NCI-H82 (cell line): ENCODE measurements around the gene MRPL21.
"Not testable (repeated sequence)": the region's sequence is repeated elsewhere in the genome, so short reads cannot be mapped to it uniquely, and the experiment has no call there.

Source experiments
- DNase-seq: peaks from one replicate; lab custom pipeline; 2025; lab: John Stamatoyannopoulos, UW

Gene MRPL21

DNA sequence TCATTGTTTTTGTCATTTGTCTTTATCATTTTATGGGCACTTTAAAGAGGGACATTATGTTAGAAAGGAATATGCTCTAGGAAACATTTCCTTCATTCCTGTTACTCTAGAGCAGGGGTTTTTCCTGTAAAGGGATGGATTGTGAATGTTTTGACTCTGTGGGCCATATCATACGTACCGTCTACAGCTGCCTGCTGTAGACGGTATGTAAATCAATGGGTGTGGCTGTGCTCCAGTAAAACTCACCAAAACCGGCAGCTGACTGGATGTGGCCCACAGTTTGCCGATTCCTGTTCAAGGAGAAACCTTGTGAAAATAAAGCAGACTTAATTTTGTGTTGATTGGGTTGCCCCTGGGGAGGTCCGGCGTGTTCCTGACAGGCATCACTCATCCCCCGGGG, 7.3 kb upstream of the MRPL21 start:
- no peak for DNase-seq

DNA sequence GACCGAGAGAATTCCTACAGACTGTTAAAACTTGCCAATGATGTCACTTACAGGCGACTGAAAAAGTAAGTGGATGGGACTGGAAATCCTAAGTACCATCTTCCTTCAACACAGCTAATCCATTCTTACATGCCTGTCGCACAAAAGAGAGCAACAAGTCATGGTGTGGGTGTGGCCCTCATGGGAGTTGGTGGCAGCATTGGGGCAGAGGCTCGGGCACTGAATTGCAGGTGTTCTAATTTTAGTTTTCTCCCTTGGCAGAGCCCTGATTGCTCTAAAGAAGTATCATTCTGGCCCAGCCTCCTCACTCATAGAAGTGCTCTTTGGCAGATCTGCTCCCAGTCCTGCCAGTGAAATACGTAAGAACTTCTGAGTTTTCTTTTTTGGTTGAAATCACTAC, 4.6 kb upstream of the MRPL21 start:
- no peak for DNase-seq

DNA sequence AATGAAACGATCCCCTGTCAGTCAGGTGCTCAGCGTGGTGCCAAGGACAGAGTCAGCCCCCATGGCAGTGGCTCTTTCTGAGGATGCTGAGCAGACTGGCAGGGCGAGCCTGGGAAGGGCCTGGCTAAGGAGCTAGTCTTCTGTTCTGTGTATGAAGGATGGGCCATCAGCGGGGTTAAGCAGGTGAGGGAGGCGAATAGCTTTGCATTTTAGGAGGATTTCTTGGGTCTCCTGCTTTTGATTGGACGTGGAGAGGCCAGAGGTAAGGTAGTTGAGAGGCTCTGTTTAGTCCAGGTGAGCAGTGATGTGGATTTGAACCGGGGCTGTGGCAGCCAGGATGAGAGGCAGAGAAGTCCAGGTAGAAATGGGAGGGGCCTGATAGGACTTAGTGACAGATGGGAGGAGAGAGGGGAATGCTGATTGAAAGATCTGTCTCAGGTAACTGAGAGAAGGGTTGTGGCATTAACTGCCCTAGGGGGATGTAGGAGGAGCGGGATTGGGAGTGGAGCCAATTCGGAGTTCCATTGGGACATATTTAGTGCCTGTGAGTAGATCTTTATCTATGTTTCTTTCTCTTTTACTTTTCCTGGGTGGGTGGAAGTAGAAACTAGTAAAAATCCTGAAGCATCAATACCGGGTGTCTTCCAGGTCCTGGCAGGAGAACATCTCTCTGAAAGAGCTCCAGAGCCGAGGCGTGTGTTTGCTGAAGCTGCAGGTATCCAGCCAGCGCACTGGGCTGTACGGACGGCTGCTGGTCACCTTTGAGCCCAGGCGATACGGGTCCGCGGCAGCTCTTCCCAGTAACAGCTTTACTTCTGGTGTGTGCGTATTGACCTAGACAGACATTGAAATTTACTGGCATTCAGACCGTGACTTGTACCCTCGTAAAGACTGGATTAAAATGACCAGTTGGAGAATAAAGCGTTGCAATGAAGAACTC, 2.1 kb upstream of the MRPL21 start:
- DNase-seq: no peak

DNA sequence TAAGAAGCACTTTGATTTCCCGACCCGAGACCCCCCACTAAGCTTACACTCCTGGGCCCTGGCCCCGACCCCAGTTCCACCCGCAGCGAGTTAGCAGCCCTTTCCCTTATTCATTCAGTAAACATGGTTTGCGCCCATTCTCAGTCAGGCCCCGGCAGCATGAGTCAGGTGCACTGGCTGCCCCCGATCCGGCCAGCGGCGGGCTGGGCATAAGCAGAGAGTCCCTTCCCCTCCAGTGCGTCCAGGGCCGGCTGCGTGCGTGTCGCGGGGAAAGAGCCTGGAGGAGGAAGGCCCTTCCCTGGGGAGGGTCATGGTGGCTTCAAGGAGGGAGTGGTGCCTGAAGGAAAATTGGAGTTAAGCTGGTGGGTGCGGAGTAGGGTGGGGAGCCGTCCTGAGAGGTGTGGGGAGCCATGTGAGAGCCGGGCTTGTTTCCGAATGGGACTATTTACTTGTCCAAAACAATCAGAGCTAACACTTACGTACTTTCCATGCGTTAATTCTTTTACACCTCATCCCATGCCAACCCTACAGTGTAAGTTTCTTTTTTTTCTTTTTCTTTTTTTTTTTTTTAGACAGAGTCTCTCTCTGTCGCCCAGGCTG, 716 bp upstream of the MRPL21 start:
- DNase-seq: no peak

DNA sequence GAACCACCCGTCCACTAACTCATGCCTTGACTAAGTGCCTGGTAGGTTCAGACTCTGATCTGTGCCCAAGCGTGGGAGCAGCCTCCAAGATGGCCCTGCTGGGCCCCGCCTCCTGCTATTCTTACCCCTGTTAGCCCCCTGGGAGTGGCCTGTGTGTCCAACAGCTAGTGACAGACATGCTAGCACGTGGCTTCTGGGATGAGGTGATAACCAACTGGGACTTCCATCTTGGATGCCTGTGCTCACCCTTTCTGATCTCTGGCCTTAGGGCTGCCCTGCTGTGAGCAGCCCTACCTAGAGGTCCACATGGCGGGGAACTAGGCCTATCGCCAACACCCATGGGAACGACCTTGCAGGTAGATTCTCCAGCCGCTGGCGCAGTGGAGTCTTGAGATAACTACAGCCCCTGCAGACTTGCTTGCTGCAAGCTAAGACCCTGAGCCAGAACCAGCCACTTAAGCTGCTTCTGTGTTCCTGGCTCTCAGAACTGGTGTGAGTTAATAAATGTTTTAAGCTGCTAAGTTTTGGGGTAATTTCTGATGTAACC, 2.7 kb downstream of the MRPL21 start:
- DNase-seq: no peak

DNA sequence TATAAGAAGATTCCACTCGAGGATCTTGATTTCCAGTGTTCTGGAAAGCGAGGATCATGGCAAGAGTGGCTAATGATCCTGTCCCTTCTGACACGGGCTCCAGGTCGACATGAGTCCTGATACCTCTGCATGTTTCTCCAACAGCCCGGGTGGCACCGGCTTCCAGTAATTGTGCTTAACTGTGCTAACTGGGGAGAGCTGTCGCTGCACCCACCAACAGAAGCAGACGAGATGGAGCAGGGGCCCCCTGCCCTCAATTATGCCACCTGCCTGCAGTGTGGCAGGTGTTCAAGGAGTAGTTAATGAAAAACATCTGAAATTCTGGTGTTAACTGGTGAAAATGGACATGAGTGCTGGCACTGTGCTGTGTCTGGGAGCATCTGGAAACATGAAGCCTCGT, 6.2 kb downstream of the MRPL21 start:
- no peak for DNase-seq

DNA sequence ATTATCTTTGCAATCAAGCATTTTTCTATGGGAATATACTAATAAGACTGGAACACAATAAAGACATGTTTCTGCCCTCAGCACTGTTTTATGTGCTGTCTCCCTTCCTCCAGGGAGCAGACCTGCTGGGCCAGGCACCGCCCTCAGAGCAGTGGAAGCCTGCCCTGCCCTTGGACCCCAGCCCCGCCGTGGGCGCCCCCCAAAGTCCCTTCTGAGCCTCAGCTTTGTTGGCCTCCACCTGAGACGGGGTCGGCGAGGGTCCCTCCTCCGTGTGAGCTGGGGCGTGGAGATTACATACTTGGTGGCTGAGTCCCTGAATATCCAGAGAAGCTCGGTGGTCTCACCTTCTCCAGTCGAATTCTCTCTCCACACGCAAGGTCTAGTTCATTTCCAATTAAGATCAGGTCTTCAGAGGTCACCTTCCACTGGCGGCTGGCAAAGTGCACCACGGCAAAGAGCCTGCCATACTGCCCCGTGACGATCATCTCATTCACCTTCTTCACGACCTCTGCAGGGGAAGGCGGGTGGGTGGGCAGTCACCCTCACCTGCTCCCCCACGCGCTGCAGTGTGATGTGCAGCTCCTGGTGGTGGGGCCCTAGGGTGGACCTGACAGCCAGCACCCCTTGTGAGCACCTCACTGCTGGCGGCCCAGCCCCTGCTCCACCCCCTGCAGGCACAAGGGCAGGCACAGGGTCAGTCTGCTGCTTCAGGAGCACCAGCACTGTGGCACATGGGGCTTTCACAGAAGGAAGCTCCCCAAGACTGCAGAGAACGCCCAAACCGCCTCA, 7.3 kb downstream of the MRPL21 start:
- no peak for DNase-seq

DNA sequence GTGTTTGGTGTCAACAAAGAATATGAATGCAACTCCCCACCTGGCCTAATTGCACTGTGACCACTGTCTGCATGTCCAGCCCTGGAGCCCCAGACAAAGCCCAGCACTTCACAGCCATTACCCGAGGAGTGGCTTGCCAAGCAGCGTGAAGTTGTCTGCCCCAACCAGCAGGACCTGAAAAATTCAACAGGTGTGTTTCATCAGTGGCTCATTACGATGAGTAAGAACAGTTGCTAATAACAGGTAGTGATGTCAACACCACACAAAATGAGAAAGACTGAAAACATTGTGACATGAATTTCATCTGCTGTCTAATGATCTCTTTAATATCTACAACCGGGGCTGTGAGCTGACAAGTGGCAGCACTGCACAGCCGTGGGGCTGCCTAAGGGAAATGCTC, 10.3 kb downstream of the MRPL21 start:
- DNase-seq: no peak

DNA sequence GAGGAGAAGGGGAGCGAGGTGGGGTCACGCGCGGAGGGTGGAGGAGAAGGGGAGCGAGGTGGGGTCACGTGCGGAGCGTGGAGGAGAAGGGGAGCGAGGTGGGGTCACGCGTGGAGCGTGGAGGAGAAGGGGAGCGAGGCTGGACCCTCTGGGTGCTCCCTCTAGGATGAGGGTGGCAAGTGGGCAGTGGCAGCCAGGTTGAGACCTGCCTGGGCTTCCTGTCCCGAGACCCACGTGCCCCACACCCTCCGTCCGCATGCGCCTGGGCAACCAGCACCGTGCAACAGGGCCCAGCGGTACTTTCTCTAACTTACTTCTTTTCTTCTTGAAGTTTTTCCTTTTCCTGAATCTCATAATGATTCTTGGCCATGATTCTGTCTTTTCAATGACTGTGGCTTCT, 11.1 kb downstream of the MRPL21 start:
- DNase-seq: no peak

DNA sequence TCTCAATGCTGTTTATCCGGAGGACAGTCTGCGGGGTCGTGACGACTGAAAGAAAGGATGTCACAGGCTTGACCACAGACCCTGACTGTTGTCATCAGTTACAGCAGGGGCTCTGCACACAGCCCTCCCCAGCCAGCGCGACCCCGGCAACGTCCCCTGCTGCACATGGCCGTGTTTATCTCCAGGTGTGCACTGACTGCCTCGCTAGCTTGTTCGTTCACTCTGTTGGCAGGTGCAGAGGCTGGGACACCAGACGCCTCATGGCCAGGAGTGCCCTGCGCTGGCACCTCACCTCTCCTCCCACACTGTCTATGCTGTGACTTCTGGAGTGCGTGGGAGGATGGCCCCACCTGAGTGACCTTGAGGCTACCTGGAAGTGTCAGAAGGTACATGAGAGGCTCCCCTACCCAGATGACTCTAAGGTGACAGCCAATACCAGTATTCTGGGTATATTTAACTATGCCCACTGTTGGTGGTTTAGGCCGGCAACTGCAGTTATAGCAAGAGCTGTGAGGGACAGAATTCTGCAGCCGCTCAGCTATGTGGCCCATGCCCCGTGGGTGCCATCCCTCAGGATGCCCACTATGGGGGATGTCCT, 12.2 kb downstream of the MRPL21 start:
- DNase-seq: no peak

DNA sequence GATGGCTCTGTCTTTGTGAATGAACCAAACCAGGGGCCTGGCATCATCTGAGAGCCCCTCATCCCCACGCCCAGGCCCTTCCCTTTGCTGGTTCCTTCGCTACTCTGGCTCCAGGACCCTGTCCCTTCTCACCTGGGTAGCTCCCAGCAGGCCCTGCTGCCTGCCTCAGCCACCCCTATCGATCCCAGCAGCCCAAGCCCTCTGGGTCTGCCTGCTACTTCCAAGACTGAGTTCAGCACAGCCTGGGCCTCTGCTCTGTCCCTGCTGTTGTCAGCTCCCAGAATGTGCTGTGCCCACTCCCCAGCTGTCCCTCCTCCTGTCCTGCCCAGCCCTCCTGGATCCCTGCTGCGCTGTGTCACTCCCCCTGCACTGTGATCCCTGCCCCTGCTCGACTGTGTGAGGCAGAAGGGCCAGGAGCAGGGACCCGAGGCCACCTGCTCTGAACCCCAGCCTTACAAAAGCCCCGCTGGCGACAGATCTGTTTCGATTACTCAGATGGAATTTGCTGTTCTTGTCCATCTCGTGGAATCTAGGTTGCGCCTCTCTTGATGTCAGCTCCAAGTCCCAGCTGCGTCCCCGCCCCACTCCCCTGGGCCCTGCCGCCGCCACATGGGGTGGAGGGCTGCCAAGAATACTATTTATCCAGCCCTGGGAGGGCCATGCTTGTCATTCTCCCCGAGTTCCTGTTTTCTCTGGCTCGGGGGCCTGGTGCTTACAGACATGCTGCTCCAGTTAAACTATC, 13.0 kb downstream of the MRPL21 start:
- no peak for DNase-seq

DNA sequence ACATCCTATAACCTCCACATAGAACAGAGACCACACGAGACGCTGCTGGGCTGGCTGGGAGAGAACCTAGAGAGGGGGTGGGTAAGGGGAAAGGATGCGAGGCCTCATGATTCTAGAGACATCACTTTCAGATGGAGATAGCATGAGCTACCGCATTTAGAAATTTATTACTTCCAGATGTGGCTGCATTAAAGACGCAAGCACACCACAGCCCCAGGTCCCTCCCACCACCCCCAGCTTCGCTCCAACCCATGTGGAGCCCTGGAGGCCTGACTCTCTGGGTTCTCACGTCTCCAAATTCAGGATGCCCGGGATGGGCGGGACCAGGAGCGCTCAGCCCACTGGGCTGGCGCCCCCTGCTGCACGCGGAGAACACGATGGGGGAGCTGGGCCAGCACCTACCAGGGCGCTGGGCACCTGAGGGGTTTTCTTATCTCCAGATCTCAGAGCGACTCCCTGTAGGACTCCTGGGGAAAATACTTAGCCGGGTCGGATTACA, 13.6 kb downstream of the MRPL21 start:
- DNase-seq: peak; percentile 10

DNA sequence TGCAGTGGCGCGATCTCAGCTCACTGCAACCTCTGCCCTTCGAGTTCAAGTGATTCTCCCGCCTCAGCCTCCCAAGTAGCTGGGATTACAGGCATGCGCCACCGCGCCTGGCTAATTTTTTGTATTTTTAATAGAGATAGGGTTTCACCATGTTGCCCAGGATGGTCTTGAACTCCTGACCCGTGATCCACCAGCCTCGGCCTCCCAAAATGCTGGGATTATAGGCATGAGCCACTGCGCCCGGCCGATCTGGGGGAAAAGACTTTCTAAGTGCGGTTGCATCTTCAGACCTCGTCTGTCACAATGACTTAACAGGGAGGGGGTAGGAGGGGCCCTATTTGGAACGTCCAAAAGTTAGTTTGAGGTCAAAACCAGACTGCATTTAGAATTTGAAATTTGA, 18.8 kb downstream of the MRPL21 start:
- DNase-seq: not testable (repeated sequence)

DNA sequence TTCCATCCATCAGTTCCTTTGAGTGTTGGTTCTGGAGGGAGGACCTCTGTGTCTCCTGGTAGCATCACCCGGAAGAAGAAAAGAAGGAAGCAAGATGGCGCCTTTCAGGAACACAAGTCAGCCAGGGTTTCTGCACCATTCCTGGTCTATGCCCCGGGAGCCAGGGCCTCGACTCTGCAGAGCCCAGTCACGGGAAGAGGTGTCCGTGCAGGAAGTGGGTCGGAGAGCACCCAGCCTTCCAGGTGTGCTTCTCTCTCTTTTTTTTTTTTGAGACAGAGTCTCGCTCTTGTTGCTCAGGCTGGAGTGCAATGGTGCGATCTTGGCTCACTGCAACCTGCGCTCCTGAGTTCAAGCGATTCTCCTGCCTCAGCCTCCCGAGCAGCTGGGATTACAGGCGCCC, 21.2 kb downstream of the MRPL21 start:
- DNase-seq: no peak

DNA sequence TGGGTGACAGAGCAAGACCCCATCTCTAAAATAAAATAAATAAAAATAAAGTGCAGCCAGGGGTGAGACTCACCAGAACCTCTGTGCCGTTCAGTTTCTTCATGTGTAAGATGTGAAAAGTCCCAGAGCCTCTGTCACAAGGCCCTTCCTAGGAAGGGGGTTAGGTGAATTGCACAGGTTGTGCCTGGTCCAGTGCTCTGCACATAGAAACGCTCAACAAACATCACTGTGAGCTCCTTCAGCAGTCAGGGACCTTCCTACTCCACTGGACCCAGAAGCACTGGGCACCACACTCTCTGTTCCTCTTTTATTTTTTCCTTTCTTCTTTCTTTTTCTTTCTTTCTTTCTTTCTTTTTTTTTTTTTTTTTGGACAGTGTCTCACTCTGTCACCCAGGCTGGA, 22.3 kb downstream of the MRPL21 start:
- no peak for DNase-seq

DNA sequence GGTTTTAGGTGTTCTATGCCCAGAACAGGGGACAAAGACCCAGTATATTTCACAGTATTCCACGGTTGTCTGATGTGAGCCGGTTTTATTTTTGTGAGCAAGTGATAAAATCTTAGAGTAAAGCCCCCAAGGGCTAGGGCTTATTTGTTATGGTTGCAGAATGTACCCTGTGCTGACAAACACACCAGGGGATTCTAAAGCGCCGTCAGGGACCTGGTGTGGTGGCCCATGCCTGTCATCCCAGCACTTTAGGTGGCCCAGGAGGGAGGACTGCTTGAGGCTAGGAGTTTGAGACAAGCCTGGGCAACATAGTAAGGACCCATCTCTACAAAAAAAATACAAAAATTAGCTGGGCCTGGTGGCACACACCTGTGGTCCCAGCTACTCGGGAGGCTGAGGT, 22.8 kb downstream of the MRPL21 start:
- DNase-seq: no peak

DNA sequence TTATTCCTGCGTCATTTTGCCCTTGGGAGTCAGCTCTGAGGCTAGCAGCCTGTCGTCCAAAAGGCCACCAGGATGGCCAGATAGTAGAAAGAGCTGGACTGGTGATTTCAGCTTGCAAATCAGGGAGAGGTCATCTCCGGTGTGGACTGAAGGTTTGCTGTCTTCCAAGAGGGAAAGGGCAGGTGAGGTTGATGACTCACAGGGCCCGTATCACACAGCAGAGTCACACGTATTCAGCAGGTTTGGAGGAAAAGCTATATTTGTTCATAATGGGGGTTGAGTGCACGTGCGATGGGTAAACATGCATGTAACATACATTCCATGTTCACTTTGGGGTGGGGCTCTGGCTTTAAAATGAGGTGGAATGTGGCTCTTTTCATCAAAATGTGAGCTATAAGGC, 25.6 kb downstream of the MRPL21 start:
- no peak for DNase-seq

DNA sequence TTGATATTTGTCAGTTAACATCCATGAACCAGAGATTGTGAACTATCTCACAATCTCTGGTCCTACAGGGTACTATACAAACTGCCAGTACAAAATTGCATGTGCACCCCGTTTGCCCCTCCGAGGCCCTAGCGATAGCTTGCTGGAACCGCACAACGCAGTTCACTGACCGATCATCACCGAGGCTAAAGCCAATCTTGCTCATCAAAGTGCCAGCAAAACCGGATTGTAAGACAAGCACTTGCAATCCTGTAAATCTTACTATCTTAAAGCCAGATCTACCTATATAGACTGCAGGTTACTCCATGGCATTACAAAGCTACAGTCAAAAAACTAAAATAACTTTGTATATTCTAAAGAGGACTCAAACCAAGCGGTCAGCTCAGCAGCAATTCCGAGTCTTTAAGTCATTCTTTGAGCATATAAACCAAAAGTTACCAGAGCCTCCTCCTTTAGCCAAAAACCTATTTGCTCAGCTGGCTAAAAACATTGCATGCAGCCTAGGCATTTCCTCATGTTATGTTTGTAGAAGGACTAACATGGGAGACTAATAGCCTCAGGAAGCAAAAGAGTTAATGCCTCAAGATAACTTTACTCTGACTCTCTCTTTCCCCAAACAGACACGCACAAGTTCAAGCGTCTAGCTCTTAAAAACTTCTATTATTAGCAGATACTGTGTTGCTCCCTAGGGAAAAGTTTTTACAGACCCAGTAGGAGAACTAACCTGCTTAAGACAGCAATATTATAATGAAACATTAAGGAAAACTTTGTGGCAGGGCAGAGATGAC, 31.2 kb downstream of the MRPL21 start:
- no peak for DNase-seq

DNA sequence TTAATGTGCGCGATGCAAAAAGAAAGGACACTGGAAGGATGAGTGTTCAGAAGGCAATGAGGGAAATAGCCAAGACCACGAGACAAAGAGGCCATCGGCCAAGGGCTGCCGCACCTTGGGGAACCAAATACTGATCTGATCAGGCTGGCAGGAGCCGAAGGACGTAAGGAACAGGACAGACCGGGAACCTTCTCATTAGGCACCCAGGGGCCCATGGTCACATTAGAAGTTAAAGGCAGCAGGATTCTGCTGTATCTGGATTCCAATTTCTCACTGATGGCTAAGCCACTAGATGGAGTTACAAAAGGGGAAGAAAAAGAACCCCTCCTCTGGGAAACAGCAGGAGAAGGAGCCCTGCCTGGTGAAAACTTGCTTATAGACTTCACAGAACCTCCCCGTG, 33.2 kb downstream of the MRPL21 start:
- no peak for DNase-seq

DNA sequence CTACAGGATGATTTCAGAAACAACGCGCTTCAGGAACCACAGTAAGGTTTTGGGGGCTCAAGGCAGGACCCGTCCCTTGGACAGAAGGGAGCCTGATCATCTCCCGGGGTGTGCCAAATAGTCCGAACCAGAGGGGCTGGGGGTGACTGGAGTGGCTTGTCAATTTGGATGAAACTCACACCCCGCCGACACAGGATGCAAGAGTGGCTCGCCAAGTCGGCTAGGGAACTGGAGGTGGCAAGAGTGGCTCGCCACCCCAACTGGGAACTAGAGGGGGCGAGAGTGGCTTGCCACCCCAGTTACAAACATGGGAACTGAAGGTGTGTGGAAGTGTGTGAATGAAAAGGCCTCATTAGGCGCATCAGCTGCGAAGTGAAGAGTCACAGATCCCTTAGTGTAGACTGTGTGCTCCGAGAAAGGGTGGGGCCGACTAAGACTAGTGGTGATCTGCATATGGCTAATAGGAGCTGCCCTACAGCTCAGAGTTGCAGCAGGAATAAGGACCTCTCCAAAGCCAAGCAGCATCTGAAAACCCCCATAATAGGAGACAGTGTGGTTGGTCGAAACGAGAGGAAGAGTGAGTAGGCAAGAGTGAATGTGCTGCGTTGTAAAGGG, 35.3 kb downstream of the MRPL21 start:
- DNase-seq: no peak
